ENCODE data around the gene PSMG3.

The PSMG3 gene

GRCh38 chr7:1569833-1570632 is at the start of gene PSMG3:
Gene PSMG3, minus strand, starts transcription at chr7:1570032. Its CDS starts 693 bp downstream, at chr7:1569339.
- TF ChIP-seq ARNT (IDR thresholded peaks at IDR 0.05), result peak; percentile 88
- peak; percentile 88; the same call in 1 of the 2 replicates for TF ChIP-seq LEF1 (IDR thresholded peaks at IDR 0.05; ENCODE audit: borderline replicate concordance)
- no peak for TF ChIP-seq BHLHE40 (IDR thresholded peaks at IDR 0.05; ENCODE audit: borderline replicate concordance)
- peak; percentile 27; the same call in 1 of the 2 replicates for TF ChIP-seq L3MBTL2 (conservative IDR thresholded peaks at IDR 0.05)
- TF ChIP-seq CTBP1 (IDR thresholded peaks at IDR 0.05; ENCODE audit: borderline replicate concordance), result peak; percentile 73; the same call in 1 of the 2 replicates
- 0 out of 2 replicates have a peak, but pooled peaks have one; percentile 7 for TF ChIP-seq FOXM1 (IDR thresholded peaks at IDR 0.05; ENCODE audit: borderline replicate concordance)
- ChIA-PET POLR2A (interaction anchor here (0.6 to 1.3 kb wide), 3 partner anchors 11 to 65 kb away, joined by 3 to 4 read pairs (median 3); partner anchors contain the start of genes INTS1 and TMEM184A), CTCF (no interaction called here)
- peak; percentile 93 for DNase-seq (ENCODE audit: extremely low spot score)

GRCh38 chr7:1618475-1618874 is 48.6 kb upstream of the PSMG3 start:
- CTCF ChIA-PET, result no interaction called here
- TF ChIP-seq SP1 (IDR thresholded peaks at IDR 0.05) (no peak), ZNF384 (IDR thresholded peaks at IDR 0.05) (no peak), L3MBTL2 (conservative IDR thresholded peaks at IDR 0.05) (no peak), FOXK2 (IDR thresholded peaks at IDR 0.05) (no peak), LEF1 (IDR thresholded peaks at IDR 0.05; ENCODE audit: borderline replicate concordance) (no peak), ARNT (IDR thresholded peaks at IDR 0.05) (no peak), FOXA1 (IDR thresholded peaks at IDR 0.05) (no peak), CTBP1 (IDR thresholded peaks at IDR 0.05; ENCODE audit: borderline replicate concordance) (no peak), HDGF (IDR thresholded peaks at IDR 0.05; ENCODE audit: borderline replicate concordance) (no peak), ELF4 (IDR thresholded peaks at IDR 0.05) (no peak), PKNOX1 (IDR thresholded peaks at IDR 0.05) (no peak), SUZ12 (IDR thresholded peaks at IDR 0.05) (no peak), BHLHE40 (IDR thresholded peaks at IDR 0.05; ENCODE audit: borderline replicate concordance) (no peak), FOXM1 (IDR thresholded peaks at IDR 0.05; ENCODE audit: borderline replicate concordance) (no peak), NFRKB (IDR thresholded peaks at IDR 0.05) (no peak), TARDBP (IDR thresholded peaks at IDR 0.05) (no peak)
- DNase-seq (ENCODE audit: extremely low spot score), result no peak
- POLR2A ChIA-PET, result no interaction called here

GRCh38 chr7:1617957-1618356 is 48.1 kb upstream of the PSMG3 start:
- ChIA-PET POLR2A (no interaction called here), CTCF (no interaction called here)
- no peak for DNase-seq (ENCODE audit: extremely low spot score)
- no peak for TF ChIP-seq LEF1 (IDR thresholded peaks at IDR 0.05; ENCODE audit: borderline replicate concordance)

GRCh38 chr7:1616741-1617140 is 46.9 kb upstream of the PSMG3 start:
- TF ChIP-seq ELF4 (IDR thresholded peaks at IDR 0.05) (no peak), FOXK2 (IDR thresholded peaks at IDR 0.05) (no peak), NFRKB (IDR thresholded peaks at IDR 0.05) (no peak)
- CTCF ChIA-PET, result no interaction called here
- POLR2A ChIA-PET, result no interaction called here
- no peak for DNase-seq (ENCODE audit: extremely low spot score)

- no peak for TF ChIP-seq ARNT (IDR thresholded peaks at IDR 0.05)
- DNase-seq (ENCODE audit: extremely low spot score), result no peak
- POLR2A ChIA-PET, result no interaction called here
Observed at GRCh38 chr7:1611708-1612241, 41.9 kb upstream of the PSMG3 start.

GRCh38 chr7:1610678-1611302 is 41.0 kb upstream of the PSMG3 start:
- TF ChIP-seq SUZ12 (IDR thresholded peaks at IDR 0.05) (no peak), NFRKB (IDR thresholded peaks at IDR 0.05) (no peak), ARNT (IDR thresholded peaks at IDR 0.05) (no peak), ELF4 (IDR thresholded peaks at IDR 0.05) (no peak), HDGF (IDR thresholded peaks at IDR 0.05; ENCODE audit: borderline replicate concordance) (no peak), CTBP1 (IDR thresholded peaks at IDR 0.05; ENCODE audit: borderline replicate concordance) (no peak), LEF1 (IDR thresholded peaks at IDR 0.05; ENCODE audit: borderline replicate concordance) (no peak), SP1 (IDR thresholded peaks at IDR 0.05) (no peak), FOXM1 (IDR thresholded peaks at IDR 0.05; ENCODE audit: borderline replicate concordance) (no peak), L3MBTL2 (conservative IDR thresholded peaks at IDR 0.05) (no peak), ZNF384 (IDR thresholded peaks at IDR 0.05) (no peak), FOXK2 (IDR thresholded peaks at IDR 0.05) (no peak), FOXA1 (IDR thresholded peaks at IDR 0.05) (no peak), BHLHE40 (IDR thresholded peaks at IDR 0.05; ENCODE audit: borderline replicate concordance) (no peak), TARDBP (IDR thresholded peaks at IDR 0.05) (no peak), PKNOX1 (IDR thresholded peaks at IDR 0.05) (no peak)
- DNase-seq (ENCODE audit: extremely low spot score), result no peak
- POLR2A ChIA-PET, result no interaction called here
- CTCF ChIA-PET, result interaction anchor here (0.6 to 1.1 kb wide), 2 partner anchors 13 to 26 kb away, joined by 3 read pairs; no protein-coding TSS in a partner anchor

More at GRCh38 chr7:1611708-1612241, 41.9 kb upstream of the PSMG3 start:
- CTCF ChIA-PET, result no interaction called here

Data from HEK293T (cell line).